Stimulated activated CD8-positive, alpha-beta memory T cell treated with anti-CD3 and anti-CD28 coated beads, Interleukin-7, amount 100 ng/mL, for 48 hours (primary cell): ENCODE results near the gene SELENBP1.
"Not testable (repeated sequence)": the region's sequence is repeated elsewhere in the genome, so short reads cannot be mapped to it uniquely, and the experiment has no call there.

Experiments
- DNase-seq, 2 donors: peaks; one replicate each; pipeline ENCODE4 v3.0.0-alpha.2; 2020; ENCODE audit warnings: low read depth in 1 of 2; ENCODE audit errors: extremely low read depth in 1 of 2

The SELENBP1 gene

DNA sequence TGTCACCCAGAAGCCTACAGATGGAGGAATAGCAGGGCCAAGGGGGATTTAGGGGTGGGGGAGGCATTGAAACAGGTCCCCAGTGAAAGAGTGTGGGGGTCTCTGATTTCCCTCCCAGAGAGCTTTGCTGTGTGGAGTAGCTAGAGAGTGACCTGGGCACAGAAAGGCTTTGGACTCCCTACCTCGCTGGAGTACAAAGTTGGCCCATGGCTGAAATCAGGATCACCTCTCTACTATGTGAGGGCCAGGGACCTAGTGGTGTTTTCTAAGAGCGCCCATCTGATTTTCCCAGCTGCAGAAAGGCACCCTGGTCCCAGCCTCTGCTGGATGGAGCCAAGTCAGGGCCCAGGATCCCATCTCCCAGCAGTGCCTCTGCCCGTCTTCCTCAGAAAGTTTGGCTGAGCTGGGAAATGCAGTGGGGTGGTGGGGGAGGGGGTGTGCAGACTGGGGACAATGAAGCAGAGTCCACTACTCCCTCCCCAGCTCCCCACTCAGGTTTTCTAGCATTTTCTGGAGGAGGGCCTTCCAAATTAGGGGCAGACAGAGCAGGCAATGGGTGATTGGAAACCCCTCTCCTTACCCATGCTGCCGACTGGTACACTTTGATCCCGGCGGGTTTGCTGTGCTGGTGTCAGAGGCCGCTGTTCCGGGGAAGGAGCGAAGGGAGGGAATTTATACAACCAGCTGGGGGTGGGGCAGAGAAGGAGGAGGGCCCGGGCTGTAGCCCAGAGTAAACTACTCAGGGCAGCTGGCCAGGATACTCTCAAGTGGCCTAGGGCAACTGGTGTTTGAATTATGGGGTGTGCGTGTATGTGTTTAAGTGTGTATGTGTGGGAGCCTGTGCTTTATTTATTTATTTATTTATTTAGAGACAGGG is at the start of gene SELENBP1:
Gene SELENBP1, minus strand, starts transcription at position 648 of the 877 bp plus-strand sequence. Its CDS starts 64 bp downstream, at position 584.
- DNase-seq, result no peak

DNA sequence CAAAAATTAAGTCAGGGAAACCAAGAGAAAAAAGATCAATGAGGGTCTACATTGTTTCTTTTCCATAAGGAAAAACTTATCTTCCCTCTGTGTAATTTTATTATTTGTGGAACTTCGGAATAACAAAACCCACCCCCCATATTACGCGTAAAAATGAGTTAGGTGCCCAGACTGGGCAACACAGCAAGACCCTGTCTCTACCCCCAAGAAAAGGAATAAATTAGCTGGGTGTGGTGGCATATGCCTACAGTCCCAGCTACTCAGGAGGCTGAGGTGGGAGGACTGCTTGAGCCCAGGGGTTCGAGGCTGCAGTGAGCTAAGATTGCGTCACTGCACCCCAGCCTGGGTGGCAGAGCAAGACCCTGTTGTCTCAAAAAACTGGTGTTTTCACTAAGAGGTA is 47.3 kb upstream of the SELENBP1 start:
- DNase-seq, result no peak

DNA sequence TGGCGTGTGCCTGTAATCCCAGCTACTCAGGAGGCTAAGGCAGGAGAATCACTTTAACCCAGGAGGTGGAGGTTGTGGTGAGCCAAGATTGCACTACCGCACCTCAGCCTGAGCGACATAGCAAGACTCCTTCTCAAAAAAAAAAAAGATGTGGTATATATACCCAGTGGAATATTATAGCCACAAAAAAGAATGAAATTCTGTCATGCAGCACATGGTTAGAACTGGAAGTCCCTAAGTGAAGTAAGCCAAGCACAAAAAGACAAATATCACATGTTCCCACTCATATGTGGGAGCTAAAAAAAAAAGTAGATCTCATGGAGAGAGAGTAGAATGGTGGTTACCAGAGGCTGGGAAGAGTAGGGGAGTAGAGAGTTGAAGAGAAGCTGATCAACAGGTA is 45.6 kb upstream of the SELENBP1 start:
- DNase-seq, result no peak

DNA sequence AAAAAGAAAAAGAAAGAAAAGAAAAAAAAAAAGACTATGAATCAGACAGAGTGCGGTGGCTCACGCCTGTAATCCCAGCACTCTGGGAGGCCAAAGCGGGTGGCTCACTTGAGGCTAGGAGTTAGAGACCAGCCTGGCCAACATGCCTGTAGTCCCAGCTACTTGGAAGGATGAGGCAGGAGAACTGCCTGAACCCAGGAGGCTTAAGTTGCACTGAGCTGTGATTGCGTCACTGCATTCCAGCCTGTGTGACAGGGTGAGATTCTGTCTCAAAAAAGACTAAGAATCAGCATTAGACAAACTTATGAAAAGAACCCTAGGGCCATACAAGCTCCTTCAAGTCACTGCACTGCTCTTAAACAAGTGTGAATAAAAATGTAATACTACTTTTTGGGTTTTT is 43.7 kb upstream of the SELENBP1 start:
- DNase-seq, result no peak

DNA sequence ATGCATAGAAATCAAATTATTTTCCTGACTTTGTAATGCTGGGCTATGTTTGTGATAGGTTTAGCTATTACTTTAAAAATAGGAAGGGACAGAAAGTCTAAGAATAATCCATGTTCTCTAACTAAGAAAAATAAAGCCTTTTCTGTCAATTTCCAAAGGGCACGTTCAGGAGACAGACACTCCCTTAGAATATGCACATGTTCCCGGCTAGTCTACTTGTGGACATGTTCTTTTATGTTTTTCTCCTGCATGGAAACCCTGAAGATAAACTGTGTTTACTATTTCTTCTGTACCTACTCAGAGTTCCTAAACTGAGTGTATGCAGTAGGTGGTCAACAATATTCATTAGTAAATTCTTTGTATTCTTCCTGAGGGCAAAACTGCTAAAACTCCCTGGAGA is 39.4 kb upstream of the SELENBP1 start:
- DNase-seq, result no peak

DNA sequence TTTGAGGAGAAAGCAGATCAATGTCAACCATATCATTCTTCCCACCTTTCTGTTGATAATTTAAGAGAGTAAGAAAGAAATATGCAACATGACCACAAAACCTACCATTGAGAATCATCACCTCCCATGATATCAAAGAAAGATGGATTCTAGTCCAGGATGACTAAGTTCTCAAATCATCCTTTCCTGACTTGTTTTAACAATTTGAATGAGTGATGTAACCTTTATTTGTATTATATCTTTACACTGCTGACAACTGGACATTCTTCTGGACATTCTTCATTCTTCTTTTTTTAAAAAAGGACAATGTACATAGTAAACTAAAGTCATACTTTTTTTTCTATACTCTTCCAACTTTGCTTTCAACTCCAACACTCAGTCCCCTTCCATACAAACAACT is 36.4 kb upstream of the SELENBP1 start:
- no peak for DNase-seq

GRCh38 chr1:151407304-151407703 is 34.8 kb upstream of the SELENBP1 start:
- DNase-seq, result no peak

- DNase-seq, result no peak
These were observed 33.7 kb upstream of the SELENBP1 start for GRCh38 chr1:151406176-151406575.

DNA sequence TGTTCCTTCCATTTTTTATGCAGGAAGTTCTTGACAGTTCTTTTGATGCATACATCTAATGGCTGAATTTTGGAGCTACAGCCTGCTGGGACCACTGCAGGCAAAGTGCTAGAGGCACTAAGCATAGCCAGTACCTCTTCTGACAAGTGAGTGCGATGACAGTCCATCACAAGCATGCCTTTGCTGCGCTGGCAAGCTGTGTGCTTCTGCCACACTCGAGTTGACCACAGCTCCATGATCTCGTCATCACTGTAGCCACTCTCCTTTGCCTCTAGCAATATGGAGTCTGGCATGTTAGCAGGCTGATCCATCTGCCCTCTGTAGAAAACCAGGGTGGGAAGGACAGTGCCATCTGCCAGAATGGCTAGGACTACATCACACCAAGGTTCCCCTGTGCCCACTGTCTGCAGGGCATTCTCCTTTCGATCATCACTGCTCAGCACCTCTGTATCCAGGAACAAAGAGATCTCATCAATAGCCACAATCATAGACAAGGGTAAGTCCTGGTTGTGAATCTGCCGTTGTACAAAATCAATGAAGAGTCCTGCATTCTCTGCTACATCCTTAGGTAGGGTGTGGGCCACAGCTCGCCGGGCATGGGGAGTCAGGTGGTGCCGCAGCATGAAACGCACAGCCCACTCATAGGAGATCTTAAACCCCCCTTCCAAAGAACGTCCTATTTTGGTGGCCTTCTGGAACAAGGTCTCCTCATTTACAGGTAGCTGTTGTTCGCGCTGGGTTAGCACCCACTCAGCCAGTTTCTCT is 32.9 kb upstream of the SELENBP1 start:
- DNase-seq, result no peak

DNA sequence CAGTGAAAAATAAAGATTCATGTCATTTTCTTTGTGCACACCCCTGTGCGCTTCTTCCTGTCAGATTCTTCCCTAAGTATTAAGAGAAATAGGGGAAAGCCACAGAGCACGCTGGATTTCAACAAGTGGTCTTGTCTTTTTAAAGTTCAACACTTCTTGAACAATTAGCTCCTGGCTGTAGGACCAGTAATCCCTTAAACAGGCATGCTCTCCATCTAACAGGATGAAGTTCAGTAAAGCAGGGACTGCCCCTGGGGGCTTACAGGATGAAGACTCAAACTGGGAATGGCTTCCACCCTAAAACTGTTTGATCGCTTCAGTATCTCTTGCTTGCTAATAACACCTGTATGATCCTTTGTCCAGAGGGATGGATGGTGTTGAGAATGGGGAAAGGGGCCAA is 31.1 kb upstream of the SELENBP1 start:
- DNase-seq, result no peak

DNA sequence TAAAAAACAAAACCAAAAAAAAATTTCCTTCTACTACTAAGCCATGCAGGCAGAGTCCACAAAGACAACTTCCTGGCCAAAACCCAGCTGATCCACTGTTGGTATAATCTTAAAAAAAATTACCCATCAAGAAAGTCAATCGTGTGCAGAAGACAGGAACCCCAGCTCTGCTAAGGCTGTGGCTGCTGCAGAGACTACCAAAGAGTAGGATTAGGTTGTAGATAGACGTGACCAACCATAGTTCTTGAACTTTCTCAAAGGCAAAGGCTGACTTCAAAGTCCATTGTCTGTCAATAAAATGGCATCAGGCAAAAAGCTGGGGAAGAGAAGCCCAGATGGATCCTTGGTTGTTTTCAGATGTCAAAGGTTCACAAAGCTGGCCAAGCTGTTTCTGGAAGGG is 30.3 kb upstream of the SELENBP1 start:
- DNase-seq, result no peak

DNA sequence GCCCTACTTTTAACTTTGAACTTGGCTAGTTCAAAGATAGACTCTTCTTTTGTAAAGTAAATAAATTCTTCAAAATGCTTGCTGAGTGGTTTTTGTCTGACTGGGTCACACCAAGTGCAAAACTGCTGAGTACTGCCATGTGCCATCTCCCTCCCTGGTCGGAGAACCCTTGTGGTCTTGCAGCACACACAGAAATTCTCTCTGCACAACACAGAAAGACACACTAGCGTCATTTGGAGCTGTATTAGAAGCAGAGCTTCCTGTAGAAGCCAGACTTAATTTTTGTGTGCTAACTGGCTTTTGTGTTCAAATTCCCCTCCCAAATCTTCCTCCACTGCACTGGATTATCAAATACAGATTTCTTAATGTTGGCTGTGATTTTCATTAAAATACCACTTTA is 29.4 kb upstream of the SELENBP1 start:
- DNase-seq, result no peak

DNA sequence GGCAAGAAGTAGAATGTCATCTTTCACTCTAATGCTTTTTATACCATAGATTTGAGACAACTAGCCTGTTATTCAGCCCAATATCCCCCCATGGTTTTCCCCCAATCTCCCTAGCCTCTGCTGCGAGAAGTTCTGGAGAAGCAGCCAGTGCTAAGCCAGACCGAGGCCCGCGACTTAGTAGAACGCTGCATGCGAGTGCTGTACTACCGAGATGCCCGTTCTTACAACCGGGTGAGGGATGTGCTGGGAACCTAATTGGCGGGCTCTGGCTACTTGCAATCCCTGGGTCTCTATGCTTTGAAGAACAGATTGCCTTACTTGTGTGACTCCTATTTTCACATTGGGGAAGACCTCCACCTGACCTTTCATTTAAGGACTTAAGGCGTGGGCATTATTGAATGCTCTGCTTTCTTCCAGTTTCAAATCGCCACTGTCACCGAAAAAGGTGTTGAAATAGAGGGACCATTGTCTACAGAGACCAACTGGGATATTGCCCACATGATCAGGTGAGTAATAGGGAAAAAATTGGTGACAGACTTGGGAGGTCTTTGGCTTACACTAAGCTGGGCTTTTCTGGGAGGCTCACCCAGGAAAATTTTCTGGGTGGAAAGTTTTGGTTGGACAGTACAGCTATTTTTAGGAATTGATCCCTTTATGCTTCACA is 28.8 kb upstream of the SELENBP1 start:
- DNase-seq, result no peak

GRCh38 chr1:151399324-151400171 is 27.0 kb upstream of the SELENBP1 start, which contains the start of gene PSMB4:
PSMB4 (plus strand) TSS chr1:151399573; CDS start chr1:151399588, 15 bp downstream.
- peak; percentile 47 to 68 for DNase-seq

- DNase-seq, result not testable (repeated sequence)
These were observed 23.8 kb upstream of the SELENBP1 start for GRCh38 chr1:151396265-151396664.

- DNase-seq, result no peak
These were observed 21.1 kb upstream of the SELENBP1 start for GRCh38 chr1:151393583-151393982.

DNA sequence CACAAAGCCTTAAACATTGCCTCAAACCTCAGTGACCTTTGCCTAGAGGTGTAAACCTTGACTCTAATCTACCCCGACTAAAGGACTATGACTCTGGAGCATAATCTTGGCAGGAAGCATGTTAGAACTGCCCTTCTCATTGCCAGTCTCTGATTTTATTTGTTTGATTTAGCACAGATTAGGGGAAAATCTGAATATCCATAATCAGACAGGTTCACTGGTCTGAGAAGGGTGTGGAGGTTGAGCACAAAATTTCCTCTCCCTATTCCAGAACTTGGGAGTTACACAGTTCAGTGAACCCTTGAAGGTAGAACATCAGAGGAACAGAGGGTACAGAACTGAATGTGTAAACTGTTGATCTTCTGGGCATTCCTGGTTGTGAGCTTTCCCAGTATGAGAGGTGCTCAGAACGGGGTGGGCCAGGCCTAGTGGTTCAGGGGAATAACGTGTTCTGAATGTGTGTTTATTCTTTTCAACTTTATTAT is 18.6 kb upstream of the SELENBP1 start:
- DNase-seq, result no peak

DNA sequence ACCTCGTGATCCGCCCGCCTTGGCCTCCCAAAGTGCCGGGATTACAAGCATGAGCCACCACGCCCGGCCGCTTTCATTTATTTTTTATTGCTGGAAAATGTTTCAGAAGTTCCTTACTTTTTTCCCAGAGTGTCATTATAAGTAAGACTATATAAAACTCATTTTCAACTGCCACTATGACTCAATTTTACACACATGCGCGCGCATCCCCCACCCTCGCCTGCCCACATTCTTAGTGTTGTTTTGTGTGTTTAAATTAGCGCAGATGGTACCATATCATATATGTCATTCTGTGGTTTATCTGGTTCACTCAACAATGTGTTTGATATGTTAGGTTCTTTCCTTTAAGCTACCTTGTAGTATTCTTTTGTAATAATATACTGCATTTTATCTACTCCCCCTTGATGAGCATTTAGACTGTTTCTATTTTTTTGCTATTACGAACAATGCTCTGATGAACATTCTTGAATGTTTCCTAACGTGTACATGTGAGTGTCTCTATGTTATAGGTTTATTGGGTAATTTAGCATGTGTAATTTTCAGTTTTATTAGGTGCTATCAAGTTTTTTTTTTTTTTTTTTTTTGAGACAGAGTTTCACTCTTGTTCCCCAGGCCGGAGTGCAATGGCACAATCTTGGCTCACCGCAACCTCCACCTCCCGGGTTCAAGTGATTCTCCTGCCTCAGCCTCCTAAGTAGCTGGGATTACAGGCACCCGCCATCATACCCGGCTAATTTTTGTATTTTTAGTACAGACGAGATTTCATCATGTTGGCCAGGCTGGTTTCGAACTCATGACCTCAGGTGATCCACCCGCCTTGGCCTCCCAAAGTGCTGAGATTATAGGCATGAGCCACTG is 17.9 kb upstream of the SELENBP1 start:
- DNase-seq, result not testable (repeated sequence)

- no peak for DNase-seq
These were observed 13.5 kb upstream of the SELENBP1 start for GRCh38 chr1:151386002-151386401.
